GM21515 (cell line): Measurements from ENCODE around the gene BCL2L14.

ENCODE experiments used
- ATAC-seq: cut with Tn5 transposase; IDR thresholded peaks from one replicate; pipeline ENCODE4 v1.9.1; 2021; ENCODE audit not compliant: unreplicated experiment

BCL2L14 gene, protein sequence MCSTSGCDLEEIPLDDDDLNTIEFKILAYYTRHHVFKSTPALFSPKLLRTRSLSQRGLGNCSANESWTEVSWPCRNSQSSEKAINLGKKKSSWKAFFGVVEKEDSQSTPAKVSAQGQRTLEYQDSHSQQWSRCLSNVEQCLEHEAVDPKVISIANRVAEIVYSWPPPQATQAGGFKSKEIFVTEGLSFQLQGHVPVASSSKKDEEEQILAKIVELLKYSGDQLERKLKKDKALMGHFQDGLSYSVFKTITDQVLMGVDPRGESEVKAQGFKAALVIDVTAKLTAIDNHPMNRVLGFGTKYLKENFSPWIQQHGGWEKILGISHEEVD

DNA sequence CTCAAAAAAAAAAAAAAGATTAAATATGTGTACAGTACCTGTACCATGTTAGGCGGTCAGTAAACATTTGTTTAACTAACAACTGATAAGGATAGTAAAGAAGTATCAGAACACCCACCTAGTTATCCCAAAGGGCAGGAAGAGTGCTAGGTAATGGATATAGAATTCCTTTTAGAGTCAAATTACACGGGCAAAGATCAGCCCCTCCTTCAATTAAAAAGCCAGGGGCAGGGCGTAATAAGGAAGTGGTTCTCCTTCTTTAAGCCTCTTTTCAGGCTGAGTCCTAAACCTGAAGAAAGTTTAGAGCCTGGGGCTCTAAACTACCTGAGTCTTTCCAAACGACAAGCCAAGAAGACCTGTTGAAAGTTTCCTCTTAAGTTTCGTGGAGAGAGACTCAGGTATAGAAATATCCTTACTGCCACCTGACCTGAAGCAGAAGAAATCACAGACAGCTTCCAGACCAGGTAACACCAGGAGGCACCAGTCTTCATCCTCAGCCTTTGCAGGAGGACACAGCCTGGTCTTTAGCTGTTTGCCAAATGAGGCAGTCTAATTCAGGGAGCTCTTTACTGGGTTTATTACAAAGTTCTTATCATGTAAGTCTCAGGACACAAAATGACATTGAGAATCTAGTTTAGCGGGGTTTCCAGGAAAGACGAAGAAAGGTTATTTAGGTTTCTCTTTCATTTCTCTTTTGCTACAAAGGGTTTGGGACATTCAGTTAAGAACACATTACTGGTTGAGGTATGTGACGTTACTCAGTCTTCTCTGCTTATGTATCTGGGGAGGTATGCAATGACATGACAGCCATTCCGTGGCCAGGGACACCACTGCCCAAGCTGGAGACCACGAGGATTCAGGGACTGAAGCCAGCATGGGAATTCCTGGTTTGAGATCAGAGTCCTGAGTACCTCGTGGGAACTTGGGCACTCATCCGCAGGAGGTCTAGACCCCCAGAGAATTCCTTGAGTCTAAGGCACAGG, at the start of gene BCL2L14:
BCL2L14 (plus strand) TSS at position 266 of the 983 bp plus-strand sequence. CDS start 8,367 bp downstream, outside the sequence.
- peak; percentile 48 for ATAC-seq

DNA sequence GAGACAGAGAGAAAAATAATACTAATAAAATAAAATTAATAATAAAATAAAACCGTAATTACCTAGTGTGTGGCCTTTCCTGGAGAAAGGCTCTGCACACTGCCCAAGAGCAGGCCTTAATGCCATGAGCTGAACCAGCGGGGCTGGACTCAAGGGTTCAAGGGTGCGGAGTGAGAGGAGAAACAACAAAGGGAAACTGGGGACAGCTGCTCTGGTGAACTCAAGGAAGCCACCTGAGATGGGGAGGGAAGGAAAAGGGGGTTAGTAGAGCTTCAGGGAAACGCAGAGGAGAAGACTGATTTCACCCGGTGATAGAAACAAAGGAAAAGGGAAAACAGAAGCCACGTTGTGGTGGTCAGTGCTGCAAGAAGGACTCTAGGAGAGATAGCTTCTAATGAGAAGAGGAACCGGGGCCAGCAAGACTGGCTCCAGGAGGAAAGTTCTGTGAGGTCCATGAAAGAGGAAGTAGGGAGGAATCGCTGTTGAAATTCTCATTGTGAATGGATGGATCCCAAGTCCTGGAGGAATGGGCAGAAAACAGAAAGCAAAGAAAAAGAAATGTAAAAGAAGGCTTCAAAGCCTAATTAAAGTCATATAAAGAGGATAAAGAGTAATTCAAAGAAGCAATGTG, 48.3 kb upstream of the BCL2L14 start:
- ATAC-seq, result no peak

DNA sequence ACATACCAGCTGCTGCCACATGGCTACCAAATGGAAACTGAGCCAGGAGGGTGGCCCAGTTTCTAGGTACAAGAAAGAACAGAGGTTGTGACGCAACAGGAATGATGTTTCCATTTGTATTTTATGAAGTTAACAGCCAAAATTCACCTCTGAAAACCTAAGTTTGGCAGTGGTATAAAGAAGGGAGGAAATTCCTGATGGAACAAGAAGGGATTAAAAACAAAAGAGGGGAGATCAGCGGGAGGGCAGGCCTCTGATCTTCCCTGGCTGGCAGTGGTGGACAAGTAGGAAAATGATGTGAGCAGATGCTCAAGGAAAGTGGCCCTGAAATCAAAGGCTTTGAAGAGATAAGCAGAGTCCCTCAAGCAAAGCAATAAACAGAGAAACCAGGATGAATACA, 47.3 kb upstream of the BCL2L14 start:
- no peak for ATAC-seq

DNA sequence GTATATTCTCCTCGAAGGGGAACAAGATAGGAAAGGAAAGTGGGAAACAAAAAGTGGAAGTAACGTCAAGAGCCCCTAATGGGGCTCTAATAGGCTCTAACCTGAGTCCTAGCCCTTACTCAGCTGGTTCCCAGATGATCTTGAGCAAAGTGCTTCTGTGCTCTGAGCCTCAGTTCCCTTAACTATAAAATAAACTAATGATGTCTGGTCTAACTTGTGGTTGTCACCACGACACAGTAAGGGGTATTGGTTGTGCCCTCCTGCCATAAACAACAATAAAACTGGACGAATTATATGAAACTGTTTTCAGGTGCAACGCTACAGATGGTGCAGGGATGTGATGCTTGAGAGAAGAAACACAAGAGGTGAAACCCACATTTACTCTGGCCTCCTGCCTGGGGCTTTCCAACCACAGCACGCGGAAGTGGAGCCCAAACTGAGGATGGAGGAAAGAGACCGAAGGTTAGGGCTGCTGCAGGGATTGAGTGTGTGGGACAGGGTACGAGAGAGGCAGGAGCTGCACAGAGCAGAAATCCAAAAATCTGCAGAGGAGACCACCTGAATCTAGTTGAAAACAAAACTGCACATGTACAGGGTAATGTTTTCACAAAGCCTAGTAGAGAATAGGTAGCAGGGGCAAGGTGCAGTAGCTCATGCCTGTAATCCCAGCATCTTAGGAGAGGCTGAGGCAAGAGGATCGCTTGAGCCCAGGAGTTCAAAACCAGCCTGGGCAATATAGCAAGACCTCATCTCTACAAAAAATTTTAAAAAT, 45.6 kb upstream of the BCL2L14 start:
- peak; percentile 85 for ATAC-seq

DNA sequence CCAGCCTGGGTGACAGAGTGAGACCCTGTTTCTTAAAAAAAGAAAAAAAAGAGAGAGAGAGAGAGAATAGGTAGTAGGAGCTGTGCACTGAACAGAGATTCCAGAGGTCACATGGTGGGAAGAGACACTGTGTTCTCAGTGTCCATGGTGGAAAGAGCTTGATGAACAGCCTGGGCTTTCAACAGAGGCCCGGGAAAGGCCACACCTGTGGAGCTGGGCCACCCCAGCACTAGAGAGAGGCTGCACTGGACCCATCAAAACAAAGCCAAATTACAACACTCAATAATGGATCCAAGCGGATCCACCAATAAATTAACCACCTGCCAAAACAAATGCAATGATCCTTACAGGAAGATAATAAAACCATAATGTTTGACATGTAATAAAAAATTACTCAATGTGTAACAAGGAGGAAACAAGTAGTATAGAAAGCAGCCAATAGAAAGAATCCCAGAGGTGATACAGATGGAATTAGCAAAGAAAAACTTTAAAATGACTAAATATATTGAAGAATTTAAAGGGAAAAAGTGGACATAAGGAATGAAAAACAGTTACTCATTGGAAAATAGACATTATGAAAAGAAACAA, 44.8 kb upstream of the BCL2L14 start:
- ATAC-seq, result no peak

DNA sequence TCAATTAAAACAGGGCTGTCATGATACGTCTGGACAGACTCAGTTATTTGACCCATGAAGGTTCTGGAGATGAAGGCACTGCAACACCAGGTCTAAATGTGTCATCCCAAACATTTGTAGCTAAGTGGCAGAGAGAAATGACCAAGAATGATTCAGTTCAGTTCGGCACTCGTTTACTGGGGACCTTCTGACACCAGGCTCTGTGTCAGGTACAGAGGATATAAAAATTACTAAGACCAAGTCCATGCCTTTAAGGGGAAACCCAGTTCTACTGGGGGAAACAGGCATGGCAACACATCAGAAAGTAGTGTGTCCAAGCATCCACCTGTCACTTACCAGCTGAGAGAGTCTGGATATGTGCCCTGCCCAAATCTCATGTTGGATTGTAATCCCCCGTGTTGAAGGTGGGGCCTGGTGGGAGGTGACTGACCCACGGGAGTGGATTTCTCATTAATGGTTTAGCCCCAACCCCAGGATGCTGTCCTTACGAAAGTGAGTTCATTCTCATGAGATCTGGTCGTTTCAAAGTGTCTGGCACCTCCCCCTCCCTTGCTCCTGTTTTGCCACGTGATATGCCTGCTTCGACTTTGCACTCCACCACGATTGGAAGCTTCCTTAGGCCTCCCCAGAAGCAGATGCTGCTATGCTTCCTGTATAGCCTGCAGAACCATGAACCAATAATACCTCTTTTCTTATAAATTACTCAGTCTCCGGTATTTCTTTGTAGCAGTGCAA, 41.9 kb upstream of the BCL2L14 start:
- ATAC-seq, result no peak

DNA sequence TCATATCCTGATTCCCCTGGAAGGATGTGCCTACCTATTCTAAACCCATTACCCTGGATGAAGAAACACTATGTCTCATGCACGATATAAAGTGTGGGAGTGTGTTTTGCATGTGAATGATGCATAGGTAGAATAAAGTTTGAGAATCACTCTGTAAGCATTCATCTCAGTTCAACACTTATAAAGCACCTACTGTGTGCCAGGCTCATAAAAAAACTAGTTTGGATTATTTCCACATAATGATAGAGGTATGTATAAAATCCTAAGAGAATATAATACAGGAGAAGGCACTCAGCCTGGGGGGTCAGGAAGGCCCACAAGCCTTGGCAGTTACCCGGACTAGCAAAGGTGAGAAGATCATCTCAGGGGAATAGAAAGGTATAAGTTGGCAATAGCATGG, 41.1 kb upstream of the BCL2L14 start:
- no peak for ATAC-seq

DNA sequence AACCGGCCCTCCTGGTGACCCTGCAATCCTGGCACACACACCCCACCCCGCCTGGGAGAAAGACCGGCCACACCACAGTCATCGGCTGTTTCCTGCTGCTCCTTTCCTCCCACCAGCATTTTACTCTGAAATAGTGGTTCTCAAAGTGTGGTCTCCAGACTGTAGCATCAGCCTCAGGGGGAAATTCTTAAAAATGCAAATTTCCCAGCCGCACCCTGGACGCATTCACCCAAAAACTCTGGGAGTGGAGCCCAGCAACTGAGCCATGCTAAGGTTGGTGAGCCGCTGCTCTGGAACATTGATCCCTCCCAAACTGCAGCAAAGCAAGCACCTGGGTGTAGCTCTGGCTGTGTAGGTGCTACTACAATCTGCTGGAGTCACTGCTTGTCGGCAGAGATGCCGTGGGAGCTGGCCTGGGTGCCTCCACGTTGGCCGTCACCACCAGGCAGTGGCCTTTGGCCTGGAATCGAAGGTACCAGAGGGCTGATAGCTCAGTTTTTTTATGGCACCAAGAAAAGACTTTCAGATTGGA, 38.4 kb upstream of the BCL2L14 start:
- ATAC-seq, result no peak

DNA sequence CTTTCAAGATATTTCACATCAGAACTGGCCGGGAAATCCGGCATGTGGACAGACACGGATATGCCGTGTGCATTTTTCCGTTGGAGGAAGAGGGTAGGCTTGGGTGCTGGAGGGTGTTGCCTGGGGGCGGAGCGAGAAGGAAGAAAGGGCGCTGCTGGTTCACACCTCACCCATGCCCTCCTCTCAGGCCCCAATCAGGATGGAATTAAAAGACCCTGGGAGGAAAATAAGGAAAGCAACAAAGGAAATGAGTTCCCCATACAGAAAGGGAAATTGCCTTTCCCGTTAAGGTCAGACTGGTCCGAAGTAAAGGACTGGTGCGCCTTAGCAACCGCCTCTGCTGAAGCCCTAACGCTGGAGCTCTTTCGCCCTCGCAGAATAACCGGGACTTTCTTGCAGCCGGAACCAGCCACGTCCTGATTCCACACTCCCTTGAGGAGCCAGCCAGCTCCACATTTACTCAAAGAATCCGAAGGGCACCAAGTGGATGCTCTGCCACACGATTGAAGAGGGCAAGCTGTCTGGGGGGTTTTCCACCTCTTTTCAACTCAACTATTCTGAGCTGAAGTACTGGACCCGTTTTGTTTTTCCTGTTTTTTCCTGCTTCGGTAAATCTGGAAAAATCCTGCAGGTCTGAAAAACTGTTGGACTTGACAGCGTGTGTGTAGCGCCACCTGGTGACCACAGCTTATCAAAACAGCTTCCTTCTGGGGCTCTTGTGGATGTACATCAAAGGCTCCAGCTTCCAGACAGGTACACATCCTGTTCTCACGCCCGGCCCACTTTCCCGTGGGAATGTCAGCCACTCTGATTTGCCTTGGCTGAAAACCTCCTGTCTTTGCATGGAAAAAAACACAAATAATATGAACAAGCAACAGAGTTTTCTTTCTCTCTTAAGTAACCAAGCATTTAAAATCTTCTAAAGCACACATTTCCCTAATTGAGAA, 37.6 kb upstream of the BCL2L14 start:
- no peak for ATAC-seq

DNA sequence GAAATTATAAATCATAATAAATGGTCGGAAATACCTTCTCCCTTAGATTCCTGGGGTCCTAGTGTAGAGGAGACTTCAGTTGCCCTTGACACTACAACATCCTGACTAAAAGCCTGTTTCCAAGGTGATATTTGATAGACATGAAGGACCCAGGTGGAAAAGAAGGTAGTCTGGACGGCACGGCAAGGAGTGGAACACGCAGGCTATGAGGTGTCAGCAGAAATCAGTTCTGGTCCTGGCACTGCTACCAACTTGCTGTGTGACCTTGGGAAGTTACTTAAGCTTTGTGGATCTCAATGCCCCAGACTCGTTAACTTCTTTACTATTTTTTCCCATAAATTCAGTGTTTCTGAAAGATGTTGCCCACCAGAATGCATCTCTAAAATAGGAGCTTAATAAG, 36.9 kb upstream of the BCL2L14 start:
- no peak for ATAC-seq

DNA sequence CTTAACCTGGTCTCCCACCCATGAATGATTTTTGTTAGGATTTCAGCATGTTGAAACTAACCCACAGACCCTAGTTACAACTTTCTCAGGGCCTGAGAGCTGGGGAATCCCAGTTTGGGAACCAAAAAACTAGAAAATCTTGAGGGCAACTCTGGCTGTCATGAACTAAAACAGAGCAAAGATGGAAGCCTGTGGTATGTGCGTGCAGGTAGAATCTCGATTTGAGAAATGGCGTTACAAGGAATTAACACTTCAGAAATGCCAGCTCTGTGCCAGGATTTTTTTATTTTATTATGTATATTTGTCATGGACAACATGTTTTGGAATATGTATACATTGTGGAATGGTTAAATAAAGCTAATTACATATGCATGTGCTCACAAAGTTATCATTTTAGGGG, 36.4 kb upstream of the BCL2L14 start:
- ATAC-seq, result no peak

DNA sequence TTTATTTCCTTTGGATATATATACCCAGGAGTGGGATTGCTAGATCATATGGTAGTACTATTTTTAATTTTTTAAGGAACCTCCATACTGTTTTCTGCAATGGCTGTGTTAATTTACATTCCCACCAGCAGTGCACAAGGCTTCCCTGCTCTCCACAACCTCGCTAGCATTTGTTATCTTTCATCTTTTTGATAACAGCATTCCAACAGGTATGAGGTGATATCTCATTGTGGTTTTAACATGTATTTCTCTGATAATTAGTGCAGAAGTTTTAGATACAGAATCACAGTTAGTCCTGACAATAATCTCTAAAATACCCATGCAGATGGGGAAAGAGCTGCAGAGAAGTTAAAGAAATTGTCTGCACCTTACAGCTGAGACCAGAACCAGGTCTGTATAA, 35.5 kb upstream of the BCL2L14 start:
- ATAC-seq, result no peak

DNA sequence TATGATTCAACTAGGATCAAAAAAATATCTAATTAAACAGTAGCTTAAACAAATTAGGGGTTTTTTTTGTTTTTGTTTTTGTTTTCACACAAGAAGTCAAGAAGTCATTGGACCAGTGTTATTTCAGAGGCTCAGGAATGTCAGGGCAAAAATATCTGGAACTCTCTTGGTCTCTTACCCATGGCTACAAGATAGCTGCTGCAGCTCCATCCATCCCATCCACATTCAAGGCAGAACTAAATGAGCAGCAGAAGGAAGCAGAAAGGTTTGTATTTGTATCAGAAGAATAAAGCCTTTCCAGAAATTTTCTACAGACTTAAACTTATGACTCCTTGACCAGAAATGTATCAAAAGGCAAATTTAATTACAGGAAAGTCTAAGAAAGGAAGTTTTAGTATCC, 33.8 kb upstream of the BCL2L14 start:
- no peak for ATAC-seq

DNA sequence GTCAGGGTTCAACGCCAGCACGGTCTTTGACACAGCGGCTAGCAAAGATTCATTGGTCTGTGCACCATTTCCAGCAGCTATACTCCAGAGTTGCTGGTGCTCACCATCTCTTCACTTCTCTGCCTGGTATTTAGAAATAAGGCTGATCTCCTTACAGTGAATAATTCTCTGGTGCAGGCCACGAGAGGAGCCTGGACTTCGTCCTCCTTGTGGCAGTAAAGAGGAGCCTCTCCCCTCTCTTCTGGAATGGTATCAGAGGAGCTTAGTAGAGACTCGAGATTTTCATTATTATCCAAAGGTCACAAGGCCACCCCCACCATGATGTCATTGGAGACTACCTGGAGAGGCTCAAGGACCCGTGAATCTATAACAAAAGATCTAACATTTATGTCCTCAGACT, 30.8 kb upstream of the BCL2L14 start:
- ATAC-seq, result no peak

DNA sequence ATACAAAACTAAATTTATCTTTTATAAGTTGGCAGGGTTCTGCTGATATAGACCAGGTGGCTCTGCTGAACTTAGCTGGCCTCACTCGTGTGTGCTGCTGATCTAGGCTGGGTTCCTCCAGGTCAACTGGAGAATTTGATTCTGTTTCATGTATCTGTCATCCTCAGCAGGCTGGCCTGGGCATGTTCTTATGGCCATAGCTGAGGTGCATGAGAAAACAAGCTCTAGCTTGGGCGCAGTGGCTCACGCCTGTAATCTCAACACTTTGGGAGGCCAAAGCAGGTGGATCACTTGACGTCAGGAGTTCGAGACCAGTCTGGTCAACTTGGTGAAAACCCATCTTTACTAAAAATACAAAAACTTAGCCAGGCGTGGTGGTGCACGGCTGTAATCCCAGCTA, 24.3 kb upstream of the BCL2L14 start:
- ATAC-seq, result no peak

DNA sequence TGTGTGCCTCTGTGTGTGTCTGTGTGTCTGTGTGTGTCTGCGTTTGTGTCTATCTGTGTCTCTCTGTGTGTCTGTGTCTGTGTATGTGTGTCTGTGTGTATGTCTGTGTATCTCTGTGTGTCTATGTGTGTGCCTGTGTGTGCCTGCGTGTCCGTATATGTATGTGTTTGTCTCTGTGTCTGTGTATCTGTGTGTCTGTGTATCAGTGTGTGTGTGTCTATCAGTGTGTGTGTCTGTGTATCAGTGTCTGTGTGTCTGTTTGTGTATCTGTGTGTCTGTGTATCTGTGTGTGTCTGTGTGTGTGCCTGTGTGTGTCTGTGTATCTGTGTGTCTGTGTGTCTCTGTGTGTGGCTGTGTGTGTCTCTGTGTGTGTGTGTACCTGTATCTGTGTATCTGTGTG, 23.1 kb upstream of the BCL2L14 start:
- ATAC-seq, result no peak

DNA sequence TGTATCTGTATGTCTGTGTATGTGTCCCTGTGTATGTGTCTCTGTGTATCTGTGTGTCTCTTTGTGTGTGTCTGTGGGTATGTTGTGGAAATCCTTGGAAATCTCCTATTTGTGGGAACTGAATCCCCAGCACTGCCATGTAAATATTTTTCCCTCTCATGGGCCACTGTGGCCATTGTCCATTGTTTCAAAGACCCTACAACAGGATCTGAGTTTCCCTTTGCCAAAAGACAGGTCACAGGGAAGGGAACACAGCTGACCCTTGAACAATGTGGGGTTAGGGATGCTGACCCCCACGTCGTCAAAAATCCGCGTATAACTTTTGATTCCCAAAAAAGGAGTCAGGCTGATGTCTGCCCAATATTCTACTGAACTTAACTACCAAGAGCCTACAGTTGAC, 22.5 kb upstream of the BCL2L14 start:
- no peak for ATAC-seq

DNA sequence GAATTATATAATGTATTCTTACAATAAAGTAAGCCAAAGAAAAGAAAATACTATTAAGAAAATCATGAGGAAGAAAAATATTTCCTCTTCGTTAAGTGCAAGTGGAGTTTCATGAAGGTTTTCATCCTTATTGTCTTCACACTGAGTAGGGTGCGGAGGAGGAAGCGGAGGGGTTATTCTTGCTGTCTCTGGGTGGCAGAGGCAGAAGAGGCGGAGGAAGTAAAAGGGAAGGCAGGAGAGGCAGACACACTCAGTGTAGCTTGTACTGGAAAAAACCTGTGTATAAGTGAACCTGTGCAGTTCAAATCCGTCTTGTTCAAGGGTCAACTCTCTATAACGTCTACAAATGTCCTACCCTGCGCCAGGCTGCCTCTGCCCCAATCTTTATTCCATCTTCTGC, 22.0 kb upstream of the BCL2L14 start:
- no peak for ATAC-seq
